ENCODE data around the gene SNED1. TPM values are rescaled to one million over a fixed set of nuclear protein-coding genes. Genes with fewer than 3 reads are reported as not detected.

SNED1 gene
- total and polyA plus RNA-seq, 2 experiments from 2014 or later = 1.5 to 2.8 TPM

DNA sequence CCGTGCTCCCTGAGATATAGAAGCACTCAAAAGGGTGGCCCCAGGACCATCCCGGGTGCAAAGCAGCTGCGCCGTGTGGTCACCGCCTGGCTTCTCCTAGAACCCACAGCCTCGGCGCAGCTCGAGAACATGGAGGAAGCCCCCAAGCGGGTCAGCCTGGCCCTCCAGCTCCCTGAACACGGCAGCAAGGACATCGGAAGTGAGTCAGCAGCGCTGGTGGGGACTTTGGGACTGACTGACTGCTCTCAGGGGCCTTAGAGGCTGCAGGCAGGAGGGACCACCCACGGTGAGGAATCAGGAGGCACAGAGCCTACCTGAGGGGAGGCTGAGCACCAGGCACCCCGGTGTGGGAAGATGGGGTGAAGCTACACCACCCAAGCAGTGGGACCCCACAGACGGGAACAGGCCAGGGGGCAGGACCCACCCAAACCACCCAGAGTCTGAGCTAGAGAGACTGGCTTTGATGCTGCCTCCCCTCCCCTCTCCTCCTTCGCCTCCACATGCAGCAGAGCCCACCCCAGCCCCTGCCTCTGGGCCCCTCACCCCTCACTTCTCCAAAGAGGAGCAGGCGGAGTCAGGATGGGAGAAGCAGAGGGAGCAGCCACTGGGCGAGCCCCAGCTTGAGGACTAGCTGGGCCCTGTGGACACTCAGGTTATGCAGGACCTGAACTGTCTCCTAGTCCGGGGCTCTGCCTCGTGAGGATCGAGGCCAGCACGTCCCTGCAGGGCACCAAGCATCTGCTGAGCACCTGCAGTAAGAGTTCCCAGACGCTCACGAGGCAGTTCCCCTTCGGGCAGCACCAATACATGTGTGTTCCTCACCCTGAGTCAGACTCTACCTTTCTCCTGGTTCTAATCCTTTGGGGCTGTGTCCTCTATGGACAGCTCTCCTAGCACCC lies 75.0 kb downstream of the SNED1 start:
- peaks cover 17% of the 10 kb centered on the region for H3K27me3 Mint-ChIP-seq (ENCODE audit: insufficient read depth, low read depth, poor library complexity)
- Histone ChIP-seq H3K27me3 (ENCODE audit: insufficient read depth) (no peaks in the 10 kb centered on the region), H3K27ac (ENCODE audit: low read depth) (no peak overlapping the region), H3K79me2 (replicated peaks; ENCODE audit: insufficient read depth) (no peaks in the 10 kb centered on the region), H4K20me1 (replicated peaks; ENCODE audit: insufficient read depth) (no peaks in the 10 kb centered on the region), H3K4me3 (no peak overlapping the region), H3K9me2 (ENCODE audit: insufficient read depth) (no peaks in the 10 kb centered on the region), H3K4me2 (no peak overlapping the region), H3F3A (replicated peaks; ENCODE audit: low read depth) (no peaks in the 10 kb centered on the region), H3K4me1 (ENCODE audit: insufficient read depth) (no peaks in the 10 kb centered on the region), H2AFZ (no peak overlapping the region), H3K36me3 (ENCODE audit: insufficient read depth) (no peaks in the 10 kb centered on the region)
- TF ChIP-seq NANOG (IDR thresholded peaks at IDR 0.05; ENCODE audit: borderline replicate concordance) (no peak), STAT1 (IDR thresholded peaks at IDR 0.05; ENCODE audit: unreplicated experiment) (no peak)
- TF ChIP-seq, protein P1, sequence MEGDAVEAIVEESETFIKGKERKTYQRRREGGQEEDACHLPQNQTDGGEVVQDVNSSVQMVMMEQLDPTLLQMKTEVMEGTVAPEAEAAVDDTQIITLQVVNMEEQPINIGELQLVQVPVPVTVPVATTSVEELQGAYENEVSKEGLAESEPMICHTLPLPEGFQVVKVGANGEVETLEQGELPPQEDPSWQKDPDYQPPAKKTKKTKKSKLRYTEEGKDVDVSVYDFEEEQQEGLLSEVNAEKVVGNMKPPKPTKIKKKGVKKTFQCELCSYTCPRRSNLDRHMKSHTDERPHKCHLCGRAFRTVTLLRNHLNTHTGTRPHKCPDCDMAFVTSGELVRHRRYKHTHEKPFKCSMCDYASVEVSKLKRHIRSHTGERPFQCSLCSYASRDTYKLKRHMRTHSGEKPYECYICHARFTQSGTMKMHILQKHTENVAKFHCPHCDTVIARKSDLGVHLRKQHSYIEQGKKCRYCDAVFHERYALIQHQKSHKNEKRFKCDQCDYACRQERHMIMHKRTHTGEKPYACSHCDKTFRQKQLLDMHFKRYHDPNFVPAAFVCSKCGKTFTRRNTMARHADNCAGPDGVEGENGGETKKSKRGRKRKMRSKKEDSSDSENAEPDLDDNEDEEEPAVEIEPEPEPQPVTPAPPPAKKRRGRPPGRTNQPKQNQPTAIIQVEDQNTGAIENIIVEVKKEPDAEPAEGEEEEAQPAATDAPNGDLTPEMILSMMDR (conservative IDR thresholded peaks at IDR 0.05; ENCODE audit: low read depth in 2 of 2) = no peak
- TF ChIP-seq, protein P2, sequence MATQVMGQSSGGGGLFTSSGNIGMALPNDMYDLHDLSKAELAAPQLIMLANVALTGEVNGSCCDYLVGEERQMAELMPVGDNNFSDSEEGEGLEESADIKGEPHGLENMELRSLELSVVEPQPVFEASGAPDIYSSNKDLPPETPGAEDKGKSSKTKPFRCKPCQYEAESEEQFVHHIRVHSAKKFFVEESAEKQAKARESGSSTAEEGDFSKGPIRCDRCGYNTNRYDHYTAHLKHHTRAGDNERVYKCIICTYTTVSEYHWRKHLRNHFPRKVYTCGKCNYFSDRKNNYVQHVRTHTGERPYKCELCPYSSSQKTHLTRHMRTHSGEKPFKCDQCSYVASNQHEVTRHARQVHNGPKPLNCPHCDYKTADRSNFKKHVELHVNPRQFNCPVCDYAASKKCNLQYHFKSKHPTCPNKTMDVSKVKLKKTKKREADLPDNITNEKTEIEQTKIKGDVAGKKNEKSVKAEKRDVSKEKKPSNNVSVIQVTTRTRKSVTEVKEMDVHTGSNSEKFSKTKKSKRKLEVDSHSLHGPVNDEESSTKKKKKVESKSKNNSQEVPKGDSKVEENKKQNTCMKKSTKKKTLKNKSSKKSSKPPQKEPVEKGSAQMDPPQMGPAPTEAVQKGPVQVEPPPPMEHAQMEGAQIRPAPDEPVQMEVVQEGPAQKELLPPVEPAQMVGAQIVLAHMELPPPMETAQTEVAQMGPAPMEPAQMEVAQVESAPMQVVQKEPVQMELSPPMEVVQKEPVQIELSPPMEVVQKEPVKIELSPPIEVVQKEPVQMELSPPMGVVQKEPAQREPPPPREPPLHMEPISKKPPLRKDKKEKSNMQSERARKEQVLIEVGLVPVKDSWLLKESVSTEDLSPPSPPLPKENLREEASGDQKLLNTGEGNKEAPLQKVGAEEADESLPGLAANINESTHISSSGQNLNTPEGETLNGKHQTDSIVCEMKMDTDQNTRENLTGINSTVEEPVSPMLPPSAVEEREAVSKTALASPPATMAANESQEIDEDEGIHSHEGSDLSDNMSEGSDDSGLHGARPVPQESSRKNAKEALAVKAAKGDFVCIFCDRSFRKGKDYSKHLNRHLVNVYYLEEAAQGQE (IDR thresholded peaks at IDR 0.05; ENCODE audit: unreplicated experiment) = no peak
- H3K27ac Mint-ChIP-seq = no peak overlapping the region; the same call in 1 of the 2 replicates
- H3K4me1 Mint-ChIP-seq = peaks cover 4% of the 10 kb centered on the region
- DNase-seq (ENCODE audit: low spot score) (no peak), ATAC-seq (no peak)
- no peaks in the 10 kb centered on the region for H3K9me3 Mint-ChIP-seq
- H3K4me3 Mint-ChIP-seq = no peak overlapping the region
- H3K36me3 Mint-ChIP-seq (ENCODE audit: low read depth) = no peaks in the 10 kb centered on the region

DNA sequence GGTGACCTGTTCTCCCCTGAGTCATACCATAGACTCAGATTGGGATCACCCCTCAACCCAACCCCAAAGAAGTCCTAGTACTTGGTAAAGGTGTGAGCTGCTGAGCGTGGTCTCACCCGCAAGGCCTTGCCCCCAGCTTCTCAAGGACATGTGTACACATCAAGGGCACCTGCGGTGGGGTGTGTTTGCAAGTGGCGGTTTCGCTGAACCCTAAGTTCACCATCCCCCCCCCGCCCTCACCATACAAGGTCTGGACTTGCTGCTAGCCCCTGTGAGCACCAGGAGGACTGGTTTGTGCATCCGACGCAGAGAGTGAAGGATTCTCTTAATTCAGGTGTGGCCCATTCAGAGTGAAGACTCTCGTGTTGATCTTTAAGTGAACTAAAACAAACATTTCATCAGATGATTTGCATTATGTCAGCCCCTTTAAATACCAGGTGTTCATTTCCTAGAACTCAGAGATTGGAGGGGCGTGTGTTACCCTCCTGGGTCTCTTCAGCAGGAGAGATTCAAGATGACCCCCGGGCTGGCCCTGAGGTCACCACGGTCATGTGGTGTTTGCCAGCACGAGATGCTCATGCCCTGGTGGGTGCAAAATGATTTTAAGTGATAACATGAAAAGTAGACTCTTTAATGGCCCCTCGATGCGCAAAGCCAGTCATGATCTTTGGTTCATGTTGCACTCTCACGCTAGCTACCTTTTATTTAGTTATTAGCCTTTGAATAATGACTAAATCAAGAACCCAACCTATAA lies 75.8 kb downstream of the SNED1 start:
- Histone ChIP-seq H3K4me2 (no peak overlapping the region), H3K79me2 (replicated peaks; ENCODE audit: insufficient read depth) (no peaks in the 10 kb centered on the region), H2AFZ (no peak overlapping the region), H3K36me3 (ENCODE audit: insufficient read depth) (no peaks in the 10 kb centered on the region), H3K27me3 (ENCODE audit: insufficient read depth) (no peaks in the 10 kb centered on the region), H3K27ac (ENCODE audit: low read depth) (no peak overlapping the region), H3K9me2 (ENCODE audit: insufficient read depth) (no peaks in the 10 kb centered on the region), H4K20me1 (replicated peaks; ENCODE audit: insufficient read depth) (no peaks in the 10 kb centered on the region), H3K4me1 (ENCODE audit: insufficient read depth) (no peaks in the 10 kb centered on the region), H3F3A (replicated peaks; ENCODE audit: low read depth) (no peaks in the 10 kb centered on the region), H3K4me3 (no peak overlapping the region)
- ATAC-seq (no peak), DNase-seq (ENCODE audit: low spot score) (no peak)
- Mint-ChIP-seq H3K4me1 (peaks cover 4% of the 10 kb centered on the region), H3K9me3 (no peaks in the 10 kb centered on the region), H3K27me3 (ENCODE audit: insufficient read depth, low read depth, poor library complexity) (peaks cover 17% of the 10 kb centered on the region), H3K4me3 (no peak overlapping the region), H3K27ac (no peak overlapping the region), H3K36me3 (ENCODE audit: low read depth) (no peaks in the 10 kb centered on the region)
- TF ChIP-seq EZH2phosphoT487 (IDR thresholded peaks at IDR 0.05; ENCODE audit: unreplicated experiment) (no peak), ZNF114 (CRISPR knock-in tag; IDR thresholded peaks at IDR 0.05) (no peak), CREB1 (CRISPR knock-in tag; IDR thresholded peaks at IDR 0.05; ENCODE audit: low read depth) (no peak), NANOG (IDR thresholded peaks at IDR 0.05; ENCODE audit: borderline replicate concordance) (no peak), ZNF331 (CRISPR knock-in tag; IDR thresholded peaks at IDR 0.05; ENCODE audit: low read depth) (no peak), POLR2AphosphoS5 (IDR thresholded peaks at IDR 0.05; ENCODE audit: low read depth) (no peak), STAT1 (IDR thresholded peaks at IDR 0.05; ENCODE audit: unreplicated experiment) (no peak)
- TF ChIP-seq, protein P1 (conservative IDR thresholded peaks at IDR 0.05; ENCODE audit: low read depth in 2 of 2) = no peak
- TF ChIP-seq, protein P2 (IDR thresholded peaks at IDR 0.05; ENCODE audit: unreplicated experiment) = no peak

Measured in GM23338 (cell line).